RKO (cell line): ENCODE measurements around the gene ZNF700.
"Not testable (repeated sequence)": the region's sequence is repeated elsewhere in the genome, so short reads cannot be mapped to it uniquely, and the experiment has no call there.

Experiments
- DNase-seq: peaks from one replicate; pipeline ENCODE4 v3.0.0-alpha.2; 2016; ENCODE audit warnings: low spot score

ZNF700 gene

DNA sequence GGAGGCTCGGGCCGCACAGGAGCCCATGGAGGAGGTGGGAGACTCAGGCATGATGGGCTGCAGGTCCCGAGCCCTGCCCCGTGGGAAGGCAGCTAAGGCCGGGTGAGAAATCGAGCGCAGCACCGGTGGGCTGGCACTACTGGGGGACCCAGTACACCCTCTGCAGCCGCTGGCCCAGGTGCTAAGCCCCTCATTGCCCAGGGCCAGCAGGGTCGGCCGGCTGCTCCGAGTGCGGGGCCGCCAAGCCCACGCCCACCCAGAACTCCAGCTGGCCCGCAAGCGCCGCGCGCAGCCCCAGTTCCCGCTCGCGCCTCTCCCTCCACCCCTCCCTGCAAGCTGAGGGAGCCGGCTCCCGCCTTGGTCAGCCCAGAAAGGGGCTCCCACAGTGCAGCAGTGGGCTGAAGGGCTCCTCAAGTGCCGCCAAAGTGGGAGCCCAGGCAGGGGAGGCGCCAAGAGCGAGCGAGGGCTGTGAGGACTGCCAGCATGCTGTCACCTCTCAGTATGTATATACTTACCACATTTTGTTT, 16.5 kb downstream of the ZNF700 start:
- not testable (repeated sequence) for DNase-seq

- DNase-seq: no peak
These were observed 17.3 kb downstream of the ZNF700 start for GRCh38 chr19:11942008-11942842.

- DNase-seq: no peak
These were observed 17.9 kb downstream of the ZNF700 start for GRCh38 chr19:11942843-11943108.

GRCh38 chr19:11944656-11945055, 19.7 kb downstream of the ZNF700 start:
- no peak for DNase-seq

DNA sequence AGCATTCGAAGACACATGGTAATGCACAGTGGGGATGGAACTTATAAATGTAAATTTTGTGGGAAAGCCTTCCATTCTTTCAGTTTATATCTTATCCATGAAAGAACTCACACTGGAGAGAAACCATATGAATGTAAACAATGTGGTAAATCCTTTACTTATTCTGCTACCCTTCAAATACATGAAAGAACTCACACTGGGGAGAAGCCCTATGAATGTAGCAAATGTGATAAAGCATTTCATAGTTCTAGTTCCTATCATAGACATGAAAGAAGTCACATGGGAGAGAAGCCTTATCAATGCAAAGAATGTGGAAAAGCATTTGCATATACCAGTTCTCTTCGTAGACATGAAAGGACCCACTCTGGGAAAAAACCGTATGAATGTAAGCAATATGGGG, 23.7 kb downstream of the ZNF700 start:
- DNase-seq: no peak

DNA sequence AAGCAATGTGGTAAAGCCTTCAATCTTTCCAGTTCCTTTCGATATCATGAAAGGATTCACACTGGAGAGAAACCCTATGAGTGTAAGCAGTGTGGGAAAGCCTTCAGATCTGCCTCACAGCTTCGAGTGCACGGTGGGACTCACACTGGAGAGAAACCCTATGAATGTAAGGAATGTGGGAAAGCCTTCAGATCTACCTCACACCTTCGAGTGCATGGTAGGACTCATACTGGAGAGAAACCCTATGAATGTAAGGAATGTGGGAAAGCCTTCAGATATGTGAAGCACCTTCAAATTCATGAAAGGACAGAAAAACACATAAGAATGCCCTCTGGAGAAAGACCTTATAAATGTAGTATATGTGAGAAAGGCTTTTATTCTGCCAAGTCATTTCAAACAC, 24.3 kb downstream of the ZNF700 start:
- no peak for DNase-seq

DNA sequence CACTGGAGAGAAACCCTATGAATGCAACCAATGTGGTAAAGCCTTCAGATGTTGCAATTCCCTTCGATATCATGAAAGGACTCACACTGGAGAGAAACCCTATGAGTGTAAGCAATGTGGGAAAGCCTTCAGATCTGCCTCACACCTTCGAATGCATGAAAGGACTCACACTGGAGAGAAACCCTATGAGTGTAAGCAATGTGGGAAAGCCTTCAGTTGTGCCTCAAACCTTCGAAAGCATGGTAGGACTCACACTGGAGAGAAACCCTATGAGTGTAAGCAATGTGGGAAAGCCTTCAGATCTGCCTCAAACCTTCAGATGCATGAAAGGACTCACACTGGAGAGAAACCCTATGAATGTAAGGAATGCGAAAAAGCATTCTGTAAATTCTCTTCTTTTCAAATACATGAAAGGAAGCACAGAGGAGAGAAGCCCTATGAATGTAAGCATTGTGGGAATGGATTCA, 24.7 kb downstream of the ZNF700 start:
- not testable (repeated sequence) for DNase-seq

GRCh38 chr19:11950312-11950711, 25.4 kb downstream of the ZNF700 start:
- no peak for DNase-seq

- peak; percentile 76 for DNase-seq
These were observed 38.9 kb downstream of the ZNF700 start for GRCh38 chr19:11963566-11964355.

DNA sequence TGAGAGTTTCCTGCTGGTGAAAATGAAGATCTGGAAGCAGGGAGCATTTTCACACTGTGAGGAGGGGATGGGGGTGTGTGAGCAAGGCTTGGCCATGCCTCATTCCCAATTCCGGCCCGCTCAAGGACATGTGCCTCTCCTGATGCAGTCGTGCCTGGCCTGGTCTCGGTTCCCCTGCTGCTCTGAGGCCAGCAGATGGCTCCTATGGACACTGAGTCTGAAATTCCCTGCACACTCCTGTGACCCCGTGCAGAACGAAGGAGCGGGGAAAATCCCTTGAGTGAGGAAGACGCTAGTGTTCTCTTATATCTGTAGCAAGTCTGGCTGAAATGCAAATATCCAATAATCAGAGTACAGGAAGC, 39.6 kb downstream of the ZNF700 start:
- DNase-seq: peak; percentile 82

GRCh38 chr19:11964858-11965645, 40.1 kb downstream of the ZNF700 start, which contains the start of gene ZNF763:
Gene ZNF763, plus strand, starts transcription at chr19:11965040. Its CDS starts 169 bp downstream, at chr19:11965209.
- peak; percentile 96 for DNase-seq

- no peak for DNase-seq
These were observed 45.3 kb downstream of the ZNF700 start for GRCh38 chr19:11970174-11970573.

- no peak for DNase-seq
These were observed 46.1 kb downstream of the ZNF700 start for GRCh38 chr19:11971041-11971440.

DNA sequence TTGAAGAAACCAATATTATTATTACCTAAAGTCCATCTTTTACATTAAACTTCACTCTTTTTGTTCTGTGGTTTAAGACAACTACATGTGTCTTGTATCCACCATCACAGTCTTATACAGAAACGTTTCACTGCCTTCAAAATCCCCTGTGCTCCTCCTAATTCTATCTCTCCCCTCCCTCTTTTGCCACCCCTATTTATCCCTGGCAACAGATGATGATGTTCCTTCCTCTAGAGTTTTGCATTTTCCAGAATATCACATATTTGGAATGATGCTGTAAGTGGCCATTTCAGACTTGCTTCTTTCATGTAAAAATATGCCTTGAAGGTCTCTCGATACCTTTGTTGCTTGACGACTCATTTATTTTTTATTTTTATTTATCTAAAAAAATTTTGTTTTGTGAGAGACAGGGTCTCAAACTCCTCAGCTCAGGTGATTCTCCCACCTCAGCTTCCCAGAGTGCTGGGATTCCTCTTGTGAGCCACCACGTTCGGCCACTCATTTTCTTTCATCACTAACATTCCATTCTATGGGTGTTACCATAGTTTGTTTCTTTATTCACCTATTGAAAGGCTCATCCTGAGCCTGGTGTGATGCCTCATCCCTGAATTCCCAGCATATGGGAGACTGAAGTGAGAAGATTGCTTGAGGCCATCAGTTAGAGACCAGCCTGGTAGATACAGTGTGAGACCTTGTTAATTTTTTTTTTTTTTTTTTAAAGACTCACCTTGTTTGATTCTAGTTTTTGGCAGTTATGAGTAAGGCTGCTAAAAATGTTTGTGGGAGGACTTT, 48.3 kb downstream of the ZNF700 start:
- DNase-seq: no peak

DNA sequence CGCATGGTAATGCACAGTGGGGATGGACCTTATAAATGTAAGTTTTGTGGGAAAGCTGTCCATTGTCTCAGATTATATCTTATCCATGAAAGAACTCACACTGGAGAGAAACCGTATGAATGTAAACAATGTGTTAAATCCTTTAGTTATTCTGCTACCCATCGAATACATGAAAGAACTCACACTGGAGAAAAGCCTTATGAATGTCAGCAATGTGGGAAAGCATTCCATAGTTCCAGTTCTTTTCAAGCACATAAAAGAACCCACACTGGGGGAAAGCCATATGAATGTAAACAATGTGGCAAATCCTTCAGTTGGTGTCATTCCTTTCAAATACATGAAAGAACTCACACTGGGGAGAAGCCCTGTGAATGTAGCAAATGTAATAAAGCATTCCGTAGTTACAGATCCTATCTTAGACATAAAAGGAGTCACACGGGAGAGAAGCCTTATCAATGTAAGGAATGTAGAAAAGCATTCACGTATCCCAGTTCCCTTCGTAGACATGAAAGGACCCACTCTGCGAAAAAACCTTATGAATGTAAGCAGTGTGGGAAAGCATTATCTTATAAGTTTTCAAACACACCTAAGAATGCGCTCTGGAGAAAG, 53.7 kb downstream of the ZNF700 start:
- no peak for DNase-seq

GRCh38 chr19:11979527-11979926, 54.6 kb downstream of the ZNF700 start:
- DNase-seq: no peak

- DNase-seq: peak; percentile 91
These were observed 57.6 kb downstream of the ZNF700 start for GRCh38 chr19:11982526-11982925.

- DNase-seq: peak; percentile 40
These were observed 60.1 kb downstream of the ZNF700 start for GRCh38 chr19:11984986-11985385.

DNA sequence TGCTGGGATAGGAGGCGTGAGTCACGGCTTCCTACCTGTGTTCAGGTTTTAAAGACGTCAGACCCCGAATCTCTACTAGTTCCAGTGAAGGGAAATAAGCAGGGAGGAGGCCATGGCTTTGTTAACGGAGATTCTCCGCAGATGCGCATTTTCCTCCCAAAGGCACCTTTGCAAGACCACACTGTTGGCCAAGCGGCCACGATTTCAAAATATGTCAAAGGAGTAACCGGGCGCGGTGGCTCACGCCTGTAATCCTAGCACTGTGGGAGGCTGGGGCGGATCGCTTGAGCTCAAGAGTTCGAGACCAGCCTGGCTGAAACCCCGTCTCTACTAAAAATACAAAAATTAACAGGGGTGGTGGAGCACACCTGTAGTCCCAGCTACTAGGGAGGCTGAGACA, 61.8 kb downstream of the ZNF700 start:
- no peak for DNase-seq

DNA sequence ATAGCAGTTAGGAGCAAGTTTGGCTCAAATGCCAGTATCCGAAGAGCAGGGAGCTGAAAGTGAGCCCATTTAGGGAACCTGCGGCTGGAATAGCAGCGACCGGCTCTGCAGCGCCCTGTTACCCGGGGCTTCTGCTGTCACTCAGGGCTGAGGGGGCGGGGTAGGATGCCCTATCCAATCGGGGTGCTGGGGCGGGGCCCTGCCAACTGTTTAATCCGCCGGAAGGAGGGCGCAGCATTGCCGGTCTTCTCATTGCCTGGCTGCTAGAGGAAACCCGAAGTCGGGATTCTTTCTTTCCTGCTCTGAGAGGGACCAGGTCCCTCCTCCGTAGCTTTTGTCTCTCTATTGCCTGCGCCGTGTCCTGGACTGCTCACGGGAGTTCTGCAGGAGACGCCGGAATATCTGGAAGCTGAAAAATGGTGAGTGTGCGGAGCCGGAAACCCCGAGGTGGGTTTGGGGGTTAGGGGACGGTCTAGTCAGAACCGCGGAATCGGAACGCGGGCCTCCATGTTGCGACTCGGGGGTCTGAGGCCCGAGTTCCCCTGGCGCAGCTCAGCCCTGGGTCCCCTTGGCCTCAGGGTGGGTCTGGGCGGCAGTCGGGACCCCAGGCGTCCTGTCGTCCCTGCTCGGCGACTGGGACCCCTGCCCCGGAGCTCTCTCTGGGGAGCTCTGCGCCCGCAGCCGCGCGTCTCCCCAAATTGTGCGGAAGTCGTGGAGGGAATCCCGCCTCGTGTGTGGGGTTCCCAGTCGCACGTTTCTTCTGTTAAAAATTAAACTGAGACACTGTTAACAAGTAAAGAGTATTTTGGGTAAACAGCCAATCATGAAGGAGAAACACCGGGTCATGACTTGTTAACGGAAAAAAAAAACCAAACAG, 62.7 kb downstream of the ZNF700 start:
- DNase-seq: peak; percentile 97
